Activated CD4-positive, alpha-beta T cell treated with anti-CD3 and anti-CD28 coated beads for 4 hours (primary cell): ENCODE results near the gene TARBP1.
A peak's percentile ranks its signal among the peaks of the same experiment; 100 is the strongest.

Source experiments
- DNase-seq, 2 donors: peaks; one replicate each; pipeline ENCODE4 v3.0.0-alpha.2; 2020

Gene TARBP1

GRCh38 chr1:234484218-234484617 is 5.2 kb upstream of the TARBP1 start:
- no peak for DNase-seq

DNA sequence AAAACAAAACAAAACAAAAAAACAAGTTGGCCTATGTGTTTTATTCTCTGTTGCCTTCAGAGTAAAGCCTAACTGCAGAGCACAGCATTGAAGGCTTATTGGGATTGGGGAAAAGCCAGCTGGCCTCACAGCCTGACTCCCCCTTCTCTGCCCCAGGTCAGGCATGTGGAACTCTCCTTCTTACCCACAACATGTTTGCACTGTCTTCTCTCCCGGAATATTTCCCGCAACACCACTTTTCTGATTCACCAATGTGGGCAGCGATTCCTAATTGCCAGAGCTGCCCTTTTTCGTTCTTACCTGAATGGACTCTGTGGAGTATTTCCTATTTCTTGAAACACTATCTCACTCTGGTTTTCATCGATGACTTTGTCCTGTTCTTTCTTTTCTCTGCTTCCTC is 2.8 kb upstream of the TARBP1 start:
- no peak for DNase-seq

DNA sequence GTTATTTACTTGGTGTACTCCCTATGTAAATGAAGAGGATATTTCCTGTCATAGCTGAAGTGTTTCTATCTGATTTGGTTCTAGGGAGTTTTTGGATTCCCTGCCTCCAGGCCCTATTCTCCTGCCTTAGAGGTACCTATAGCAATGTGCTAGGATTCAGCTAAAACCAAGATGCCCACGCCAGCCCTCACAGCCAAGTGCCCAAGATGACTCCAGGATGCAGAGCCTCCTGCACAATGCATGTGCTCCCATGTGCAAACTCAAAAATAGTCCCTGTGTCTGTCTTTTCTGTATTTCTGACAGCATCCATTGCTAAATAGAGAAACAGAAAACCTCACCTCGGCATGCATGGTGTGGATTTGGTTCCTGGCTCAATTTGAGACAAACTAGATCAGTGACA is 887 bp upstream of the TARBP1 start:
- DNase-seq, result no peak

DNA sequence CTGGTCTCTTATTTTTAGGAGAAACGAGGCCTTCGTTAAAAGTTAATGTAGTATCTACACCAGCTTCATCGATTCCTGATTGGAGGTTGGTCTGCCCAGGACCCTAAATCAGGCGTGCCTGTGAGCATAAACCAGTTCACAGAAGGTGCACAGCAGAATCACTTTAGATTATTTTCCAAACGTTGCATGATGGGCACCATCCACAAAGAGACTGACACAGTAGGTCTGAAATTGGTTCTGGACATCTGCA is 256 bp upstream of the TARBP1 start:
- DNase-seq, result no peak

- DNase-seq, result peak; percentile 70 to 76
These were observed 863 bp downstream of the TARBP1 start for GRCh38 chr1:234478152-234478480.

DNA sequence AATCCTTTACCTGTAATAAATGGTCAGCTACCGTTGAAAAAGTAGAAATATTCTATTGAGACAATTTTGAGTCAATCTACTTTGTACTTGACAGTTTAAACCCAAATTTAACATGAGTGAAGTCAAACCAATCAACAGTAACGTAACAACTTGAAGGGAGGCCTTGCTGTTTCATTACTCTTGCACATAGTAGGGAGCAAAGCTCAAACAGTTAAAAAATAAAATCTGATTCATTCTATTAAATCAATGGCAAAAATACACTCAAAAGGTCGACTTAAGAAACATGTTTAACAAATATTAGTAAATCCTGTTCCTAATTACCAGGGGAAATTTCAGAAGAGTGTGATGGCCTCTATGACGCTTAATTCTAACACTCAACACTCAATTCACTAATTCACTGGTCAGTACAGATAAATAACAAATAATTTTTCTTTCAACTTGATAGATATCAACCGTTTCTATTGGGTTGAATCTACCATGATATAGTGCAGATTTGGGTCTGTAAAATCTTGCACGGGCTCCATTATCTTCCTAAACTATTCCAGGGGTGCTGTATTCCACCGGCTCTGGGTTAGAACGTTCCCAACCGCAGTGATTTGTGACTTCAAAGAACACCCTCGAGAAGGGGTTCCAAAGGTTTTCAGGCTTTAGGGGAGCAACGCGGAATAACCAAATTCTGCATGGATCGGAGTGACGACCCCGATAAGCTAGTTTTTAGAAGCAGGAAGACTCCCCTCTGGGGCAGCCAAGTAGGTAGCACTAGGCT is 1.4 kb downstream of the TARBP1 start:
- no peak for DNase-seq

DNA sequence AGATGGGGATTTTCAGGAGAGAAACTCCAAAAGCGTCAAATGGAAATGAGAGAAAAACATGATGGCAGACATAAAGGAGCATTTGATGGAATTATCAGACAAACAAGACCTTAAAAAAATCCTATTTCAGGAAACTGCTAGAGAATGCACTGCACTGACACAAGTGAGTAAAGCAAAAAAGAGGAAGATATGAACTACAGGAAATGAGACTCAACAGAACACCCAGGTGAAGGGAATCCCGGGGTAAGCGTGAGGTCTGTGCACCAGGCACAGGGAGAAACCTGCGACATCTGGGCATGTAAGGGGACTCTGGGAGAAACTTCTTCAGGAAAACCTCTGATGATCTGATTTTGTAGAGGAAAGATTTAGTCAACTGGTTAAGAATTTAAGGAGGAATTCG is 2.8 kb downstream of the TARBP1 start:
- DNase-seq, result no peak

DNA sequence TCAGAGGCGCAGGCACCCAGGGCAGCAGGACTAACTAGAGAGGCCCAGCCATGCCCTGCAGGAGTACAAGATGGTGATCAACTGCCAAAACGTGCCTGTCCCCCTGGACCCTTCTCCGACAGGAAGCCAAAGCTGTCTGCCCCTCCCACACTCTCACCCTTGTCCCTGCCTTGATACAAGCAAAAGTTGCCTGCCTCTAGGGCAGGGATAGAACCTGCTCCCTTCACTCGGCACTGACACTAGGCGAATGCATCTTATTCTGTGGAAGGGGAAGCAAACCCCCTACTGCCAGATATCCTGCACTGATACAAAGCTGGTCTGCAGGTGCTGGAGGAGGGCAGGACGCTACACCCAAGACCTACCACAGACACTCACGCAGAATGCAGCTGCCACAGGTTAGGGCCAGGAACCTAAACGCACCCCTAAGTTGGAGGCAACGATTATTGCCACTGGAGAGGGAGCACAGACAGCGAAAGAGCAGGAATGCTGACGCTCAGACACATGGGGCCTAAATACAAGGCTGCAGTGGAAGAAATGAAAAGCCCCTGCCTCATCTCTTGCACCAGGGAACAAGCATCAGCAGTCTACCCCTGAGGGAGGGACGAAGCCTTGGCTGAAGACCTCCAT is 3.7 kb downstream of the TARBP1 start:
- no peak for DNase-seq

- no peak for DNase-seq
These were observed 4.6 kb downstream of the TARBP1 start for GRCh38 chr1:234474375-234474774.

GRCh38 chr1:234473118-234473517 is 5.9 kb downstream of the TARBP1 start:
- no peak for DNase-seq

GRCh38 chr1:234469376-234469775 is 9.6 kb downstream of the TARBP1 start:
- no peak for DNase-seq

DNA sequence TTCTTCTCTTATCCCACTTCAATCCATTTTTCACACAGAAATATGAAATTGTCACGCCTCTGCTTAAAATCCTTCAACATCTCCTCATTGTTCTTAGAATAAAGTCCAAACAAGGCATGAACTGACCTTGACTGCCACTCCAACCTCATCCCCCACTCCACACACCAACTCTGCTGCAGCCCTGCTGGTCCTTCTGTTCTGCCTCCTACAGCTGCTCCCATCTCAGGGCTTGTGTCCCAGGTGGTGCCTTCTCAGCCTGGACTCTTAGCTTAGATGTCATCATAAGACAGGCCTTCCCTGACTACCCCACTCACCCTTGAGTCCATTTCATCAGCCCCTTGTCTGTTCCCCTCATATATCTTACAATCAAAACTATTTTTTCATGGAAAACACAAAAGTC is 10.4 kb downstream of the TARBP1 start:
- DNase-seq, result no peak

- no peak for DNase-seq
These were observed 11.2 kb downstream of the TARBP1 start for GRCh38 chr1:234467821-234468220.

DNA sequence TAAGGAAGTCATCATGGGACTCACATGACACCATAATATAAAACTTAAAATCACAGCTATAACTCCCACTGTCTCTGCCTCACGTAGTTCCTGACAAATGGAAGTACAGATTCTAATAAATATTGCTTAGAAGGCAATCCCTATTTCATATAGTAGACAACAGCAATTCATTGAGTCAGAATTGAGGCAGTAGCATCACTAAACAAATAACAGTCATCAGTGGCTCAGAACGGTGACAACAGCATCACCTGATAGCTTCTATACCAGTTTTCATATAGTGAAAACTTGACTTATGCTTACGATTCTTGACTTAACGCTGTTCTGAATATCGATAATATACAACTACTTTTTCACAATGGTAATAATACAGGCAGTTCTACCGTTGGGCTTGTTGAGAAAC is 12.0 kb downstream of the TARBP1 start:
- no peak for DNase-seq

DNA sequence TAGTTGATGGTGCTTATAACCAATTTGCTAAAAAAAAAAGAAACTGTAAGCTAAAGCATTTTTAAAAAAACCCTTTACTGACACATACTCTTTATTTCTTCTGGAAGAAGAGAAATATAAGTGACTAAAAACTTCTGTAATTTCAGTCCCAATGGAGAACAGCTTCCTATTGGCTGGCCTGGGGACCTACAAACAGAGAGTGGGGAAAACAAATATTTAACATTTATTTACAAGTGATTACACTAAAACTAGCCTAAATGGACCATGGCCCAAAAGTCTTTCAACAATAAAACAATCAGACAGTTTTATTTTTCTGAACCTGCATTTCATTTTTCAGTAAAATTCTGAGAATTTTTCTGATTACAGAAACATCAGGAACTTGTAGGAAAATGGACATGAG is 15.2 kb downstream of the TARBP1 start:
- no peak for DNase-seq

- DNase-seq, result no peak
These were observed 18.3 kb downstream of the TARBP1 start for GRCh38 chr1:234460652-234461051.

DNA sequence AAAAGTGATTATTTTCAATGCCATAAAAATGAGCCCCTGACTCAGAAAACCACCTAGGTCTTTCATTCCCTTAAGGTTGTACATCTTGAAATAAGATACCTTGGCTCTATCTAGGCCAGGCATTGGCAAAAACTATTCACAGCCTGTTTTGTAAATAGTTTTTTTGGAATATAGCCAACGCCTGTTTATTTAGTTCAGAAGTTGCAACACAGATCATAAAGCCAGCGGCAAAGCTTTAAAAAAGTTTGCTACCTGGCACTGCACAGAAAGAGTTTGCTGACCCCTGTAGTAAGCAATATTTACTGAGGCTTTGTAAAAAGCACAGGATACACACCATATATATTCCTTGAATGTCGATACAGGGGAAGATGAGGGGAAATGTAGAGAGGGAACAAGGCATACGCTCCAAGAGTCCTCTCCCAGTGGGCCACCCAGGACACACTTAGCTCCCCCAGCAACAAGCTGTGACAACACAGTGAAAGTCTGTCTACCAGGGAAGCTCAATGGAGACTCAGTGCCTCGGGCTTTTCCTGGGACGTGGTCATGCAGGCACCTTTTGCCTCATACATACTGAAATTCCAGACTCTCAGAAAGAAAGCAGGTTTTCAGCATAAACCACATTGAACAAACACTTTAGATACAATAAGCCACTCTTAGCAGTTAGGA is 20.5 kb downstream of the TARBP1 start:
- no peak for DNase-seq

DNA sequence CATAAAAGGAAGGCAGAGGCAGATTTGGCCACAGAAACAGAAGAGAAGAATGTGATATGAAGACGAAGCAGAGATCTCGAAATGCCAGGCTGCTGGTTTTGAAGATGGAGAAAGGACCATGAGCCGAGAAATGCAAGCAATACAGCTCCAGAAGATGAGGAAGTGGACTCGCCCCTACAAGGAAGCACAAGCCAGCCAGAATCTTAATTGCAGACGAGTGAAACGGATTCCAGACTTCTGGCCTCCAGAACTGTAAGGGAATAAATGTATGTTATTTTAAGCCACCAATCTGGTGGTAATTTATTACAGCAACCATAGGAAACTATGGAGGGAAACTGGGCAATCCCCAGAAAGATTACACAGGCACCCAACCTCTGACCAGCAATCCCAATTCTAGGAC is 24.1 kb downstream of the TARBP1 start:
- DNase-seq, result no peak

DNA sequence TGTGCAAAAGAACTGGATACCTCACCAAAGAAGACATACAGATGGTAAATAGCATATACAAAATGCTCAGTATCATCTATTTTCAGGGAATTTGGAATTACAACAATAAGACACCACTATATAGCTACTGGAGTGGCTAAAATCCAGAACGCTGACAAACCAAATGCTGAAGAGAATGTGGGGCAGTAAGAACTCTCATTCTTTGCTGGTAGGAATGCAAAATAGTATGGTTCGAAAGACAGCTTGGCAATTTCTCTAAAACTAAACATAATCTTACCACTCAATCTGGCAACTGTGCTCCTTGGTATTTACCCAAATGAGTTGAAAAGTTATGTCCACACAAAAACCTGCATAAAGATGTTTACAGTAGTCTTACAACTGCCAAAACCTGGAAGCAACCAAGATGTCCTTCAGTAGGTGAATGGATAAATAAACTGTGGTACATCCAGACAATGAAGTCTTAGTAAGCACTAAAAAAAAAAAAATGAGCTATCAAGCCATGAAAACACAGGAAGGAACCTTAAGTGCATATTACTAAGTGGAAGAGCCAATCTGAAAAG is 26.5 kb downstream of the TARBP1 start:
- no peak for DNase-seq

DNA sequence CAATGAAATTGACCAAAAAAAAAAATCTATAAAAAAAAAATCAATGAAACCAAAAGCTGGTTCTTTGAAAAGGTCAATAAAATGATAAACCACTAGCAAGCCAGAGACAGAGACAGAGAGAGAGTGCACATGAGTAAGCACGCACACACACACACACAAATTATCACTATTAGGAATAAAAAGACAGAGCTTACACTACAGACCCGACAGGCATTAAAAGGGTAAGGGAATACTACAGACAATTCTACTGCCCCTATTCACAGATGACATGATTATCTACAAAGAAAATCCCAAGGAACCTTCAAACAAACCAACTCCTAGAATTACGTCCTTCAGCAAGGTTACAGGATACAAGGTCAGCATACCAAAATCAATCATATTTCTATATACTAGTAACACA is 38.6 kb downstream of the TARBP1 start:
- DNase-seq, result no peak

DNA sequence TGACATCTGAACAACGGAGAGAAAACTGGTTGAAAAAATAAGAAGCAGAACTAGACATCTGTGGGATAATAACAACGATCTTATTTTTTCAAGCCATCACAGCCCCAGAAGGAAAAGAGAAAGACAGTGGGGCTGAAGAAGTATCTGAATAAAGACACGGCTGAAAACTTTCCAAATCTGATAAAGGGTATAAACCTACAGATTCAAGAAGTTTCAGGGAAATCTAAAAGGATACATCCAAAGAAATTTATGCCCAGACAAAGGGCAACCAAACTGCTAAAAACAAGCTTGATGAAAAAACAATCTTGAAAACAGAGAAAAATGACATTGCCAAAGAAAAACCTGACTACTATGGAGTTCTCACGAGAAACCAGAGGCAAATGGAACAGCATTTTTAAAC is 40.4 kb downstream of the TARBP1 start:
- no peak for DNase-seq

DNA sequence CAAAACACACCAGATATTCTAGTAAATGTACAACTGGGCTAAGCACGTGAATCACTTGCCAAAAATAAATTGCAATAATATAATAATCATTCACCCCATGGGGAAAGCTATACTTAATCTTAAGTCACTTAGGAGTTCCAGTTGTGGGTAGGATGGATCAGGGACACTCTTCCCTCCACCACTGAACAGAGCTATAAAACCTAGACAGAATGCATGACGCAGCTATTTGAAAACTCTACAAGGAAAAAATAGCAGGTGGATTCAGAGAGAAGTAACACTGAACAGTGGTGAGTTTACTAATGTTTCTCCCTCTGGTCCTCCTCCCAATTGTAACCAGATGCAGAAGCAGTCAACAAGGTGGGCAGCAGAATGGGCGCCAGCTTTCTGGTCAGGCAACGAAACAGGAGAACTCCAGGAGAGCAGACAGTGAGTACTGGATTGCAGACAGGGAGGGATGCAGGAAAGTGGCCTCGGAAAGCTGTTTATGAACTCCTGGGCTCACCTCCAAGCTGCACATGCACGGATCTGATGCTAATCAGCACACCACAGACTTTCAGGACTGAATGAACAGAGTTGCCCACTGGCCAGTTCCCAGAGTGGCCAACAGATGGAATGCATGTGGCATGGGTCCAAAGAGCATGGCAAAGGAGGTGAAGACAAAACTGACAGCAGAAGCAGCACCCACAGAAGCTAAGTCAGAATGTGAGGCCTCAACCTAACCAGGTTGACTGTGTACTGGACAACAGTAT is 41.4 kb downstream of the TARBP1 start:
- no peak for DNase-seq

DNA sequence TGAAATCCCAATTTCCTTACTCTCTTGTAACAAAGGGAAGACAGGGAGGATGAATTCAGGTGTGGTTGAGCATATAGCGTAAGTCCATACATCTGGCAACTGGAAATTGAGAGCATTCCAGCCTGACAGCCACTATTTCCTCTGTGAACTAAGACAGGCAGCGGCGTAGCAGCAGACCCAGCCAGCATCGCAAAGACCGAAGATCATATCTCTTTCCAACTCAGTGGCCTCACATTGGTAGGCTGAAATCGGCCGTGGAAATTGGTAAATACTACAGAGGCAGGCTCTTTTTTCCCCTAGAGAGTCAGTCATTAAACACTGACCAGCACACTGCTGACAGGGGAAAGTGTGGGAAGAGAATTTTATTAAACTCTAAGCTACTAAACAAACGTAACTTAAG is 43.4 kb downstream of the TARBP1 start:
- DNase-seq, result no peak

GRCh38 chr1:234434706-234435105 is 44.3 kb downstream of the TARBP1 start:
- DNase-seq, result no peak
